HepG2 (cell line): ENCODE data around the gene KDM4E. TPM values are rescaled to one million over a fixed set of nuclear protein-coding genes. Genes with fewer than 3 reads are reported as not detected.

ENCODE experiments used
- ATAC-seq: fragments of 200-7000 bp; cut with Tn5 transposase; 3 replicates; pipeline ENCODE4 v1.9.1; 2020; ENCODE audit warnings: mild to moderate bottlenecking, moderate library complexity
- BruUV-seq: library from RNA; stranded (reverse); fragments of 400-500 nt; replicated peaks from 2 replicates; lab custom pipeline; 2021; lab: Mats Ljungman, UMichigan
- CTCF ChIA-PET: fragments of 300-600 bp; formaldehyde crosslinking; extraction: SDS; loops from one replicate; lab custom pipeline; 2021; ENCODE audit warnings: low total read pairs, inconsistent platforms, low intra/inter-chr PET ratio; lab: Yijun Ruan, JAX
- POLR2A ChIA-PET: fragments of 350-600 bp; sonication (Branson Sonifier 250); formaldehyde crosslinking; loops from one replicate; lab custom pipeline; 2020; ENCODE audit warnings: antibody characterized with exemption, inconsistent platforms; lab: Yijun Ruan, JAX
- DNase-seq: peaks from one replicate; pipeline ENCODE4 v3.0.0-alpha.2; 2015; ENCODE audit warnings: low spot score
- FAIRE-seq: peaks from 3 replicates; lab custom pipeline; 2011; peaks lifted over from hg19 to GRCh38; lab: Jason Lieb, UNC
- H2AFZ ChIP-seq: one replicate; pipeline ENCODE4 v1.6.1; 2011; ENCODE audit warnings: low read length, inconsistent platforms
- H3K27ac ChIP-seq: fragments of 300-600 bp; 3 replicates; pipeline ENCODE4 v1.8.0; 2011; ENCODE audit warnings: mixed run types, mild to moderate bottlenecking, mixed read lengths, low read length, inconsistent platforms; ENCODE audit not compliant: insufficient read depth; ENCODE audit errors: extremely low read length
- H3K27me3 ChIP-seq, 2 experiments: fragments of 200-600 bp in 1 of 2; 2 replicates in 1 of 2; 3 replicates in 1 of 2; pipeline versions ENCODE4 v1.6.0 to v1.8.0; 2011; ENCODE audit warnings: low read length in 2 of 2, mild to moderate bottlenecking in 2 of 2, moderate library complexity in 2 of 2, inconsistent platforms in 1 of 2; ENCODE audit not compliant: insufficient read depth in 2 of 2, control insufficient read depth in 1 of 2
- H3K36me3 ChIP-seq, 2 experiments: fragments of 200-600 bp in 1 of 2; replicated peaks in 1 of 2; 2 replicates in 1 of 2; 3 replicates in 1 of 2; pipeline versions ENCODE4 v1.5.1 to v1.8.0; 2011; ENCODE audit warnings: low read length in 2 of 2, inconsistent platforms in 1 of 2; ENCODE audit not compliant: insufficient read depth in 2 of 2, control insufficient read depth in 1 of 2
- H3K4me1 ChIP-seq: 2 replicates; pipeline ENCODE4 v1.5.1; 2012; ENCODE audit warnings: low read length, inconsistent platforms; ENCODE audit not compliant: insufficient read depth
- H3K4me2 ChIP-seq: 2 replicates; pipeline ENCODE4 v1.6.0; 2011; ENCODE audit warnings: low read depth, low read length, inconsistent platforms
- H3K4me3 ChIP-seq, 3 experiments: fragments of 200-600 bp in 1 of 3; sonication (generic), shearing (Covaris generic) in 1 of 3; replicated peaks in 1 of 3; 2 replicates each; pipeline ENCODE4 v1.5.1; 2011 to 2016; ENCODE audit warnings: low read length in 3 of 3, inconsistent platforms in 2 of 3, low read depth in 2 of 3, mild to moderate bottlenecking in 2 of 3, control low read depth in 1 of 3, mixed read lengths in 1 of 3; ENCODE audit not compliant: insufficient read depth in 1 of 3
- H3K79me2 ChIP-seq: one replicate; pipeline ENCODE4 v1.6.1; 2011; ENCODE audit warnings: low read length, inconsistent platforms; ENCODE audit not compliant: insufficient read depth
- H3K9ac ChIP-seq: 2 replicates; pipeline ENCODE4 v1.6.0; 2011; ENCODE audit warnings: mild to moderate bottlenecking, low read depth, low read length, inconsistent platforms; ENCODE audit not compliant: insufficient read depth
- H3K9me3 ChIP-seq: 2 replicates; pipeline ENCODE4 v1.5.1; 2012; ENCODE audit warnings: mild to moderate bottlenecking, low read length
- H4K20me1 ChIP-seq: 2 replicates; pipeline ENCODE4 v1.6.0; 2011; ENCODE audit warnings: inconsistent platforms, mild to moderate bottlenecking, low read length, moderate library complexity; ENCODE audit not compliant: insufficient read depth
- CEBPB ChIP-seq: IDR thresholded peaks from 2 replicates; pipeline ENCODE4 v1.6.1; 2011; ENCODE audit warnings: low read depth, low read length, improper control_type of control experiment, borderline replicate concordance
- MTF1 ChIP-seq: sonication (generic); formaldehyde crosslinking; IDR thresholded peaks from 2 replicates; pipeline ENCODE4 v1.5.0; 2020; ENCODE audit warnings: missing genetic modification reagents
- SRF ChIP-seq: IDR thresholded peaks from 2 replicates; pipeline ENCODE4 v1.6.1; 2011; ENCODE audit warnings: mild to moderate bottlenecking, low read depth, low read length, moderate library complexity
- ZNF121 ChIP-seq: sonication (generic); formaldehyde crosslinking; IDR thresholded peaks from 2 replicates; pipeline ENCODE4 v1.5.0; 2020; ENCODE audit warnings: mild to moderate bottlenecking, missing genetic modification reagents
- WGBS: methylation state at CpG from one replicate; pipeline ENCODE4 v1.1.6; 2017; ENCODE audit warnings: low lambda C conversion rate; 5-methylcytosine and 5-hydroxymethylcytosine counted together
- in situ Hi-C: cut with HindIII; loops from 2 replicates; pipeline ENCODE4 v1.10.0; 2017; ENCODE audit warnings: low pct_unique_long_range_greater_than_20kb; ENCODE audit not compliant: extremely low pct_ligation_motif_present
- intact Hi-C: fragments of 100-400 bp; cut with micrococcal nuclease; formaldehyde crosslinking; loops from one replicate; pipeline ENCODE4 v1.10.0; 2022; ENCODE audit not compliant: unreplicated experiment
- polyA plus RNA-seq, 8 experiments: library from polyadenylated mRNA; depleted of rRNA in 3 of 8; stranded (reverse) in 7 of 8; unstranded in 1 of 8; fragments of >200 nt; fragmentation: Illumina TruSeq in 4 of 8; extraction: Trizol in 4 of 8; gene quantifications; 2 replicates each; pipeline versions ENCODE4 v1.2.1 to v1.2.3, GENCODE V29; 2011 to 2016; ENCODE audit warnings: low read depth in 4 of 8, missing spikeins in 1 of 8, mixed read lengths in 1 of 8; ENCODE audit not compliant: insufficient read depth in 1 of 8
- total RNA-seq, 5 experiments: library from RNA; depleted of rRNA; stranded (reverse); fragments of >200 nt; fragmentation: Illumina TruSeq; extraction: Trizol; gene quantifications; 2 replicates each; pipeline ENCODE4 v1.2.3, GENCODE V29; 2016; ENCODE audit warnings: low read depth in 1 of 5
- TF ChIP-seq, protein P1 (sequence below): sonication (generic); formaldehyde crosslinking; IDR thresholded peaks from 2 replicates; pipeline ENCODE4 v1.5.0; 2020; ENCODE audit warnings: mild to moderate bottlenecking, missing genetic modification reagents, borderline replicate concordance
- TF ChIP-seq, protein P2 (sequence below), 2 experiments: IDR thresholded peaks; 2 replicates each; pipeline ENCODE4 v1.6.1; 2011 to 2012; ENCODE audit warnings: low read length in 2 of 2, borderline replicate concordance in 1 of 2, low read depth in 1 of 2, mild to moderate bottlenecking in 1 of 2, moderate library complexity in 1 of 2
- TF ChIP-seq, protein P3 (sequence below): sonication (generic); formaldehyde crosslinking; IDR thresholded peaks from 2 replicates; pipeline ENCODE4 v1.5.0; 2020; ENCODE audit warnings: missing genetic modification reagents, mild to moderate bottlenecking, borderline replicate concordance
- TF ChIP-seq, protein P4 (sequence below): sonication (generic); formaldehyde crosslinking; conservative IDR thresholded peaks from 2 replicates; pipeline ENCODE4 v1.8.0; 2022; ENCODE audit warnings: missing genetic modification reagents

KDM4E gene
- total and polyA plus RNA-seq, 2 of the 13 experiments (the other 11 are each of a cell fraction or from before 2014, with no cell fraction given): not detected

DNA sequence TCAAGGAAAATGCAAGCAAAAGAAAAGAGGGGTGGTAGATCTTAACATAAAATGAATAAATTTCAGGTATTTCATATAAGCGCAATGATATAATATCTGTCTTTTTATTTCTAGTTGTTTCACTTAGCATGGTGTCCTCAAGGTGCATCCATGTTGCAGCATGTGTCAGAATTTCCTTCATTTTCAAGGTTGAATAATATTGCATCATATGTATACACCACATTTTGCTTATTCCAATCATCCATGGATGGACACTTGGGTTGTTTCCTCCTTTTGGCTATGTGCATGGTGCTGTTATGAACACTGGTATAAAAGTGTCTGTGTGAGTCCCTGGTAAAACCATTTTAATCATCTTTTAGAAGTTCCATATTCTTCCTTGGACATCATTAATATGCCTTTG, 17.2 kb downstream of the KDM4E start:
- DNase-seq (no peak), FAIRE-seq (no peak)
- Histone ChIP-seq H3K36me3 (no peaks in the 10 kb centered on the region), H3K79me2 (no peaks in the 10 kb centered on the region), H3K4me2 (no peak overlapping the region), H3K4me3 (no peak overlapping the region), H3K27ac (no peak overlapping the region)
- no TSS peak for BruUV-seq
- 97% methylated on average over 1 of the region's 1 CpG for WGBS
- CTCF ChIA-PET: no interaction called here
- peak; percentile 42; the same call in 1 of the 2 replicates for TF ChIP-seq CEBPB
- TF ChIP-seq, protein P1, sequence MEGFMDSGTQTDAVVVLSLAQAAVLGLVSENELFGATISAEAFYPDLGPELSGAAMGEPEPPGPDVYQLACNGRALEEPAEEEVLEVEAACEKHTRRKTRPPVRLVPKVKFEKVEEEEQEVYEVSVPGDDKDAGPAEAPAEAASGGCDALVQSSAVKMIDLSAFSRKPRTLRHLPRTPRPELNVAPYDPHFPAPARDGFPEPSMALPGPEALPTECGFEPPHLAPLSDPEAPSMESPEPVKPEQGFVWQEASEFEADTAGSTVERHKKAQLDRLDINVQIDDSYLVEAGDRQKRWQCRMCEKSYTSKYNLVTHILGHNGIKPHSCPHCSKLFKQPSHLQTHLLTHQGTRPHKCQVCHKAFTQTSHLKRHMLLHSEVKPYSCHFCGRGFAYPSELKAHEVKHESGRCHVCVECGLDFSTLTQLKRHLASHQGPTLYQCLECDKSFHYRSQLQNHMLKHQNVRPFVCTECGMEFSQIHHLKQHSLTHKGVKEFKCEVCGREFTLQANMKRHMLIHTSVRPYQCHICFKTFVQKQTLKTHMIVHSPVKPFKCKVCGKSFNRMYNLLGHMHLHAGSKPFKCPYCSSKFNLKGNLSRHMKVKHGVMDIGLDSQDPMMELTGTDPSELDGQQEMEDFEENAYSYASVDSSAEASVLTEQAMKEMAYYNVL (CRISPR knock-in tag): no peak
- TF ChIP-seq, all 625 proteins: peak for 1
- intact Hi-C loops: no loop called here
- H3K27me3 ChIP-seq: peaks cover 0 to 4% of the 10 kb centered on the region in 2 experiments; a peak in 1 of 5 replicates
- H3K4me1 ChIP-seq: no peaks in the 10 kb centered on the region
- in situ Hi-C loops: no loop called here
- ATAC-seq: no peak
- H4K20me1 ChIP-seq: no peaks in the 10 kb centered on the region
- H3K9me3 ChIP-seq: no peaks in the 10 kb centered on the region
- no peak overlapping the region for H3K9ac ChIP-seq
- POLR2A ChIA-PET: no interaction called here
- H2AFZ ChIP-seq: no peak overlapping the region

DNA sequence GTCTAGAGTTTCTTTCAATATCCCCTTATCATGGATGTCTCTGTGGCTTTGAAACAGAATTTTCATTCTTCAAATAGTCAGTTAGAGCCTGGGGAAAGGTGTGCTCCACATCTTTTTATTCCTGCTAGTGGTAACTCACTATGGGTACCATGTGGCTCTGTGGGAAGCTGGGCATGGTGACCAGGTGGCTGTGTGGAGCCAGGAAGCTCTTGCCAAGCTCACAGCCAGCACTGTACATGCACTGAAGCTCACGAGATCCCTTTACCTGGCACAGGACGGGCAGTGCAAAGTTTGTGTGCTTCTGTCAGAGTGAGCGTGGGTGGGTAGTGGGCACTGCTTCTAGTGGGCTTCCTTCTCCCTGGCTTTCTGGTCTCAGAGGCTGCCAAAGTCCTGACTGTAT, 17.8 kb downstream of the KDM4E start:
- no peaks in the 10 kb centered on the region for H3K36me3 ChIP-seq
- H4K20me1 ChIP-seq: no peaks in the 10 kb centered on the region
- CTCF ChIA-PET: no interaction called here
- in situ Hi-C loops (no loop called here), intact Hi-C loops (no loop called here)
- no peaks in the 10 kb centered on the region for H3K4me1 ChIP-seq
- POLR2A ChIA-PET: no interaction called here
- no peak for DNase-seq
- no peaks in the 10 kb centered on the region for H3K9me3 ChIP-seq
- H3K27ac ChIP-seq: no peak overlapping the region
- H2AFZ ChIP-seq: no peak overlapping the region
- no peak for ATAC-seq
- no peaks in the 10 kb centered on the region for H3K79me2 ChIP-seq
- WGBS: 13% methylated on average over 3 of the region's 3 CpGs
- BruUV-seq: no TSS peak
- no peak for FAIRE-seq
- no peak overlapping the region for H3K9ac ChIP-seq
- no peak overlapping the region for H3K4me2 ChIP-seq
- no peak overlapping the region for H3K4me3 ChIP-seq
- peaks cover 0 to 4% of the 10 kb centered on the region in 2 experiments; a peak in 1 of 5 replicates for H3K27me3 ChIP-seq
- TF ChIP-seq, protein P2, sequence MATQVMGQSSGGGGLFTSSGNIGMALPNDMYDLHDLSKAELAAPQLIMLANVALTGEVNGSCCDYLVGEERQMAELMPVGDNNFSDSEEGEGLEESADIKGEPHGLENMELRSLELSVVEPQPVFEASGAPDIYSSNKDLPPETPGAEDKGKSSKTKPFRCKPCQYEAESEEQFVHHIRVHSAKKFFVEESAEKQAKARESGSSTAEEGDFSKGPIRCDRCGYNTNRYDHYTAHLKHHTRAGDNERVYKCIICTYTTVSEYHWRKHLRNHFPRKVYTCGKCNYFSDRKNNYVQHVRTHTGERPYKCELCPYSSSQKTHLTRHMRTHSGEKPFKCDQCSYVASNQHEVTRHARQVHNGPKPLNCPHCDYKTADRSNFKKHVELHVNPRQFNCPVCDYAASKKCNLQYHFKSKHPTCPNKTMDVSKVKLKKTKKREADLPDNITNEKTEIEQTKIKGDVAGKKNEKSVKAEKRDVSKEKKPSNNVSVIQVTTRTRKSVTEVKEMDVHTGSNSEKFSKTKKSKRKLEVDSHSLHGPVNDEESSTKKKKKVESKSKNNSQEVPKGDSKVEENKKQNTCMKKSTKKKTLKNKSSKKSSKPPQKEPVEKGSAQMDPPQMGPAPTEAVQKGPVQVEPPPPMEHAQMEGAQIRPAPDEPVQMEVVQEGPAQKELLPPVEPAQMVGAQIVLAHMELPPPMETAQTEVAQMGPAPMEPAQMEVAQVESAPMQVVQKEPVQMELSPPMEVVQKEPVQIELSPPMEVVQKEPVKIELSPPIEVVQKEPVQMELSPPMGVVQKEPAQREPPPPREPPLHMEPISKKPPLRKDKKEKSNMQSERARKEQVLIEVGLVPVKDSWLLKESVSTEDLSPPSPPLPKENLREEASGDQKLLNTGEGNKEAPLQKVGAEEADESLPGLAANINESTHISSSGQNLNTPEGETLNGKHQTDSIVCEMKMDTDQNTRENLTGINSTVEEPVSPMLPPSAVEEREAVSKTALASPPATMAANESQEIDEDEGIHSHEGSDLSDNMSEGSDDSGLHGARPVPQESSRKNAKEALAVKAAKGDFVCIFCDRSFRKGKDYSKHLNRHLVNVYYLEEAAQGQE (IDR thresholded peaks at IDR 0.05; ENCODE audit: borderline replicate concordance in 1 of 2, low read depth in 1 of 2, low read length in 2 of 2): no peak
- TF ChIP-seq ZNF121 (CRISPR knock-in tag): no peak
- no peak for TF ChIP-seq MTF1 (CRISPR knock-in tag)
- TF ChIP-seq, protein P3, sequence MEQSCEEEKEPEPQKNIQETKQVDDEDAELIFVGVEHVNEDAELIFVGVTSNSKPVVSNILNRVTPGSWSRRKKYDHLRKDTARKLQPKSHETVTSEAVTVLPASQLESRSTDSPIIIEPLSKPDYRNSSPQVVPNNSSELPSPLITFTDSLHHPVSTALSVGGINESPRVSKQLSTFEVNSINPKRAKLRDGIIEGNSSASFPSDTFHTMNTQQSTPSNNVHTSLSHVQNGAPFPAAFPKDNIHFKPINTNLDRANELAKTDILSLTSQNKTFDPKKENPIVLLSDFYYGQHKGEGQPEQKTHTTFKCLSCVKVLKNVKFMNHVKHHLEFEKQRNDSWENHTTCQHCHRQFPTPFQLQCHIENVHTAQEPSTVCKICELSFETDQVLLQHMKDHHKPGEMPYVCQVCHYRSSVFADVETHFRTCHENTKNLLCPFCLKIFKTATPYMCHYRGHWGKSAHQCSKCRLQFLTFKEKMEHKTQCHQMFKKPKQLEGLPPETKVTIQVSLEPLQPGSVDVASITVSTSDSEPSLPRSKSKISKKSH (CRISPR knock-in tag): no peak
- TF ChIP-seq, protein P4, sequence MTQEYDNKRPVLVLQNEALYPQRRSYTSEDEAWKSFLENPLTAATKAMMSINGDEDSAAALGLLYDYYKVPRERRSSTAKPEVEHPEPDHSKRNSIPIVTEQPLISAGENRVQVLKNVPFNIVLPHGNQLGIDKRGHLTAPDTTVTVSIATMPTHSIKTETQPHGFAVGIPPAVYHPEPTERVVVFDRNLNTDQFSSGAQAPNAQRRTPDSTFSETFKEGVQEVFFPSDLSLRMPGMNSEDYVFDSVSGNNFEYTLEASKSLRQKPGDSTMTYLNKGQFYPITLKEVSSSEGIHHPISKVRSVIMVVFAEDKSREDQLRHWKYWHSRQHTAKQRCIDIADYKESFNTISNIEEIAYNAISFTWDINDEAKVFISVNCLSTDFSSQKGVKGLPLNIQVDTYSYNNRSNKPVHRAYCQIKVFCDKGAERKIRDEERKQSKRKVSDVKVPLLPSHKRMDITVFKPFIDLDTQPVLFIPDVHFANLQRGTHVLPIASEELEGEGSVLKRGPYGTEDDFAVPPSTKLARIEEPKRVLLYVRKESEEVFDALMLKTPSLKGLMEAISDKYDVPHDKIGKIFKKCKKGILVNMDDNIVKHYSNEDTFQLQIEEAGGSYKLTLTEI (CRISPR knock-in tag): no peak
- no peak for TF ChIP-seq SRF
